BE2C (cell line): ENCODE results near the gene NCCRP1.

Experiments used
- DNase-seq: peaks from one replicate; pipeline ENCODE4 v3.0.0-alpha.2; 2020
- H3K27me3 ChIP-seq: fragments of 250-450 bp; sonication (Bioruptor Pico); 2 replicates; pipeline ENCODE4 v1.5.1; 2020; ENCODE audit warnings: mild to moderate bottlenecking
- H3K36me3 ChIP-seq: fragments of 250-450 bp; sonication (Bioruptor Pico); 2 replicates; pipeline ENCODE4 v1.5.1; 2020; ENCODE audit warnings: mild to moderate bottlenecking
- H3K4me1 ChIP-seq: fragments of 250-450 bp; sonication (Bioruptor Pico); 2 replicates; pipeline ENCODE4 v1.5.1; 2020
- H3K4me3 ChIP-seq: 2 replicates; pipeline ENCODE4 v1.5.1; 2011; ENCODE audit warnings: low read depth, low read length
- H3K9me3 ChIP-seq: fragments of 250-450 bp; sonication (Bioruptor Pico); 2 replicates; pipeline ENCODE4 v1.5.1; 2020
- TF ChIP-seq, protein P1 (sequence below): IDR thresholded peaks from 2 replicates; pipeline ENCODE4 v1.5.1; 2012; ENCODE audit warnings: mild to moderate bottlenecking, low read depth, low read length

NCCRP1 gene

DNA sequence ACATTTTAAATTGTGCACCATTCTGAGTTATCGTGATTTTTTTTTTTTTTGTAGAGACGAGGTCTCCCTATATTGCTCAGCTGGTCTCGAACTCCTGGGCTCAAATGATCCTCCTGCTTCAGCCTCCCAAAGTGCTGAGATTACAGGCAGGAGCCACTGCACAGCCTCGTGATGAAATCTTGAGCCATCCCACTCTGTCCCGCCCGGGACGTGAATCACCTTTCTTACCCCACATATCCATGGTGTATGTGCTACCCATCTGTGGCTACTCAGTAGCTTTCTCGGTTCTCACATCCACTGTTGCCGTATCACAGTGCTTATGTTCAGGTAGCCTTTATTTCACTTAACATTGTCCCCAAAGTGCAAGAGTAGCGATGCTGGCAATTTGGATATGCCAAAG is 44.7 kb upstream of the NCCRP1 start:
- TF ChIP-seq, protein P1, sequence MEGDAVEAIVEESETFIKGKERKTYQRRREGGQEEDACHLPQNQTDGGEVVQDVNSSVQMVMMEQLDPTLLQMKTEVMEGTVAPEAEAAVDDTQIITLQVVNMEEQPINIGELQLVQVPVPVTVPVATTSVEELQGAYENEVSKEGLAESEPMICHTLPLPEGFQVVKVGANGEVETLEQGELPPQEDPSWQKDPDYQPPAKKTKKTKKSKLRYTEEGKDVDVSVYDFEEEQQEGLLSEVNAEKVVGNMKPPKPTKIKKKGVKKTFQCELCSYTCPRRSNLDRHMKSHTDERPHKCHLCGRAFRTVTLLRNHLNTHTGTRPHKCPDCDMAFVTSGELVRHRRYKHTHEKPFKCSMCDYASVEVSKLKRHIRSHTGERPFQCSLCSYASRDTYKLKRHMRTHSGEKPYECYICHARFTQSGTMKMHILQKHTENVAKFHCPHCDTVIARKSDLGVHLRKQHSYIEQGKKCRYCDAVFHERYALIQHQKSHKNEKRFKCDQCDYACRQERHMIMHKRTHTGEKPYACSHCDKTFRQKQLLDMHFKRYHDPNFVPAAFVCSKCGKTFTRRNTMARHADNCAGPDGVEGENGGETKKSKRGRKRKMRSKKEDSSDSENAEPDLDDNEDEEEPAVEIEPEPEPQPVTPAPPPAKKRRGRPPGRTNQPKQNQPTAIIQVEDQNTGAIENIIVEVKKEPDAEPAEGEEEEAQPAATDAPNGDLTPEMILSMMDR = no peak
- Histone ChIP-seq H3K9me3 (no peaks in the 10 kb centered on the region), H3K36me3 (peaks cover 4% of the 10 kb centered on the region; the same call in 1 of the 2 replicates), H3K27me3 (no peaks in the 10 kb centered on the region), H3K4me1 (peaks cover 14% of the 10 kb centered on the region), H3K4me3 (no peak overlapping the region)
- DNase-seq = no peak

DNA sequence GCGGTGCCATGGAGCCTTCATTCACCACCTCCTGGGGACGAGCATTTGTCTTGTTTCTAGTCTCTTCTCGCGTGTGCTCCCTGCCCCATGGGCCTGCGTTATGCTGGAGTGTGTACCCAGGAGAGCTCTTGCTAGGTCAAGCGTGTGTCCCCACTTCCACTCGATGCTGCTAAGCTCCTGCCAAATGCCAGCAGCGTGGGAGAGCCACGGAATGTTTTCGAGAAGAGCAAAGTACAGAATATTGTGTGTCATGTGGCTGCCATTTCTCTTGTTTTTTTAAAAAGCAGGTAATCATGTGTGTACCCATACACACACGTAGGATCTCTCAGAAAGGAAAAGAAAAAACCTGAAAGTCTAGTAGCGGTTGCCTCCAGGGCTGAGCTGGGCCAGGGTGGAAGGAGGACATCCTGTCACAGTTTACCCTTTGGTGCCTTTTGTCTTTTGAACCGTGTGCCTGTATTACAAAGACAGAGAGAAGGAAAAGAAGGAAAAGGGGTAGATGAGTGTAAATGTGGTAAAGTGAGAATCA is 42.6 kb upstream of the NCCRP1 start:
- Histone ChIP-seq H3K36me3 (no peaks in the 10 kb centered on the region; the same call in 1 of the 2 replicates), H3K4me1 (peaks cover 14% of the 10 kb centered on the region), H3K9me3 (no peaks in the 10 kb centered on the region), H3K27me3 (no peaks in the 10 kb centered on the region), H3K4me3 (no peak overlapping the region)
- no peak for DNase-seq
- TF ChIP-seq, protein P1 = no peak

DNA sequence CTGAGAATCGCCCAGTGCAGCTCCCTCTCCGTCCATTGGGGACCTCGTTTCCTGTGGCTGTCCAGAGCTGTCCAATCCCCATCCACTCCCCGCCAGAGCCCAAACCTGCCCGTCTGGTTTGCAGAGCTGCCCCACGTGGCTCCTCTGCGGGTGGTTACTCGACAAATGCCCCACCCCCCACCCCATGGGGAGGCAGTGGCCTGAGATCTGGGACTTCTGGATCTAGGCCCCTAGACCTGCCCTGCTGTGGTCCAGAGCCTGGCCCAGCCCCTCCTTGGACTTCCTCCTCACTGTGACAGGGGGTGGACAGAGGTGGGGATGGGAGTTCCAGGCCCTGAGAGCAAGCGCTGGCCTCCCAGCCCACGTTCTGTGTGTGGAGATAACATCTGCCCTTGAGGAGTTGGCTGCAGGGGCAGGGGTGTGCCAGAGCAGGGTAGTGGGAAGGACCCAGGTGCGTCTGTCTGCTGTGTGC is 42.1 kb upstream of the NCCRP1 start:
- H3K4me1 ChIP-seq = peaks cover 14% of the 10 kb centered on the region
- TF ChIP-seq, protein P1 = peak; percentile 15; the same call in 1 of the 2 replicates
- H3K27me3 ChIP-seq = no peaks in the 10 kb centered on the region
- peak; percentile 80 for DNase-seq
- no peak overlapping the region for H3K4me3 ChIP-seq
- no peaks in the 10 kb centered on the region for H3K9me3 ChIP-seq
- no peaks in the 10 kb centered on the region; the same call in 1 of the 2 replicates for H3K36me3 ChIP-seq

DNA sequence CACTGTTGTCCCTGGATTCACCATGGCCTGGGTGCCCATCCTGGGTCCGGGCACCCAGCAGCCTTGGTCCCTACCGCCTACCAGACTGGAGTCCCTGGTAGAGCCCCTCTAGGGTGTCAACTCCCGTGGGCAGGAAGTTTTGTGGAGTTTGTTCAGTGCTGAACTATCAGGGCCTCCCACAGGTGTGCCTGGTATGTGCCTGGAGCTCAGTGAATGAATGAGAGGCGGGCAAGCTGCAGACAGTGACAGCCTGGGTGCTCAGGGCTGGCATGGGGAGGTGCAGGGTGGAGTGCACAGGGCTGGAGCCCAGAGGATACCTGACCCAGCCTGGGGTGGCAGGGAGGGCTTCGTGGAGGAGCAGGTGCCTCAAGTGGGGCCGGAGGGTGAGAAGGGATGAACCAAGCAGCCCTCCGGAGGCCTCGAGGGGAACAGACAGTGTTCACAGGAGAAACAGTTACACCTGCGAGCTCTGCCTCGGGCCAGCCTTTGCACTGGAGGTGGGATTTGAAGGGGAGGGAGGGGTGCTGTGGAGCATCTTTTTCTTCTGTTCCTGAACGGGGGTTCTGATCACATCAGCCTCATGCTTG is 41.6 kb upstream of the NCCRP1 start:
- Histone ChIP-seq H3K4me1 (peaks cover 14% of the 10 kb centered on the region), H3K36me3 (no peaks in the 10 kb centered on the region; the same call in 1 of the 2 replicates), H3K27me3 (no peaks in the 10 kb centered on the region), H3K4me3 (no peak overlapping the region), H3K9me3 (no peaks in the 10 kb centered on the region)
- TF ChIP-seq, protein P1 = no peak
- DNase-seq = peak; percentile 10

DNA sequence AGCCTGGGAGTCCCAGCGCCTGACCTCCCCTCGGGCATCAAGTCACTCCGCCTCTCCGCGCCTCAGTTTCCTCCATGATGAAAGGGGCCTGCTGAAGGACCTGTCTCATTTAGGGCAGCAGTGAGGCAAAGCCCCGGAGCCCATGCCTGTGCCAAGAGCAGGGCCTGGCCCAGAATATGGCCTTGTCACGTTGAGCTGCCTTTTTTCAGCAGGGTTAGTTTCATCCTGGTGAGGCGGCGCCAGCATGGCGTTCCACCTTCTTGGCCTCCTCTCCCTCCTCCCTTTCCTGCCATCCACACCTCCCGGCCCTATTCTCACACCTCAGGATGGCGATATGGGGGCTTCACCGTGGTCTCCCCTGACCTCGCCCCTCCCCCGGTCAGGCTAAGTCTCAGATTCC is 41.0 kb upstream of the NCCRP1 start:
- TF ChIP-seq, protein P1 = no peak
- Histone ChIP-seq H3K9me3 (no peaks in the 10 kb centered on the region), H3K27me3 (no peaks in the 10 kb centered on the region), H3K36me3 (no peaks in the 10 kb centered on the region; the same call in 1 of the 2 replicates), H3K4me3 (no peak overlapping the region), H3K4me1 (peaks cover 14% of the 10 kb centered on the region)
- DNase-seq = peak; percentile 7
